Transverse colon (tissue), 4 donors: Measurements from ENCODE around the gene MS4A6A.

Source experiments
- POLR2AphosphoS5 ChIP-seq, 3 donors: sonication (generic); formaldehyde crosslinking; IDR thresholded peaks; one replicate each; pipeline ENCODE4 v1.6.1; 2016; ENCODE audit warnings: antibody characterized with exemption in 3 of 3
- TF ChIP-seq, protein P1 (sequence below), 5 experiments: fragments of 200-600 bp in 3 of 5; fragments of 450-650 bp in 2 of 5; sonication (generic) in 3 of 5; IDR thresholded peaks; 1 replicate in 2 of 5; 2 replicates in 3 of 5; pipeline ENCODE4 v1.5.1; 2016 to 2017; ENCODE audit warnings: antibody characterized with exemption in 5 of 5, inconsistent platforms in 3 of 5, mild to moderate bottlenecking in 2 of 5, moderate library complexity in 1 of 5

DNA sequence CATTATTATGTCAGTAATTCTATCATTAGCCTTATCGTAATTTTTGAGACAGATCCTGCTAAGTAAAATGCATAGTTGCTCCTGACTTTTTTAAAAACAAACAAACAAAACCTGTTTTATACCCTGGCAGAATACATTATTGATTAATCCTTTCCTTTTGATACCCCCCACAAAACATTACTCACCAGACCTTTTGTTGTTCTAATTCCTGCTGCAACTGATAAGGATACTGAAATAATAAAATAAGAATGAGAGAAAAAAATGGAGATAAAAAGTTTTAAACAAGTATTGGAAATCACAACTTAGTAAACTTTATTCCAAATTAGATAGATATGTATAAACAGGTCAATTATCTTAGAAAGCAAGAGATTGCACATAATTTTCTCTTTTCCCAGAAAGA lies 31.5 kb upstream of the MS4A6A start:
- TF ChIP-seq, protein P1, sequence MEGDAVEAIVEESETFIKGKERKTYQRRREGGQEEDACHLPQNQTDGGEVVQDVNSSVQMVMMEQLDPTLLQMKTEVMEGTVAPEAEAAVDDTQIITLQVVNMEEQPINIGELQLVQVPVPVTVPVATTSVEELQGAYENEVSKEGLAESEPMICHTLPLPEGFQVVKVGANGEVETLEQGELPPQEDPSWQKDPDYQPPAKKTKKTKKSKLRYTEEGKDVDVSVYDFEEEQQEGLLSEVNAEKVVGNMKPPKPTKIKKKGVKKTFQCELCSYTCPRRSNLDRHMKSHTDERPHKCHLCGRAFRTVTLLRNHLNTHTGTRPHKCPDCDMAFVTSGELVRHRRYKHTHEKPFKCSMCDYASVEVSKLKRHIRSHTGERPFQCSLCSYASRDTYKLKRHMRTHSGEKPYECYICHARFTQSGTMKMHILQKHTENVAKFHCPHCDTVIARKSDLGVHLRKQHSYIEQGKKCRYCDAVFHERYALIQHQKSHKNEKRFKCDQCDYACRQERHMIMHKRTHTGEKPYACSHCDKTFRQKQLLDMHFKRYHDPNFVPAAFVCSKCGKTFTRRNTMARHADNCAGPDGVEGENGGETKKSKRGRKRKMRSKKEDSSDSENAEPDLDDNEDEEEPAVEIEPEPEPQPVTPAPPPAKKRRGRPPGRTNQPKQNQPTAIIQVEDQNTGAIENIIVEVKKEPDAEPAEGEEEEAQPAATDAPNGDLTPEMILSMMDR (IDR thresholded peaks at IDR 0.05): no peak
- TF ChIP-seq POLR2AphosphoS5 (IDR thresholded peaks at IDR 0.05): no peak
